ENCODE results near the gene CLK2. TPM values are rescaled to one million over a fixed set of nuclear protein-coding genes. Genes with fewer than 3 reads are reported as not detected.
"Not testable (repeated sequence)": the region's sequence is repeated elsewhere in the genome, so short reads cannot be mapped to it uniquely, and the experiment has no call there.

Gene CLK2
- total and polyA plus RNA-seq, 9 of the 15 experiments (the other 6 are each of a cell fraction or from before 2014, with no cell fraction given): 13.5 to 81.4 (median 39.6) TPM

GRCh38 chr1:155293086-155293749 lies 19.9 kb upstream of the CLK2 start:
- POLR2A ChIA-PET: interaction anchor here (1.1 to 1.3 kb wide), 2 partner anchors 9 to 12 kb away, joined by 3 to 5 read pairs; partner anchors contain the start of gene PKLR
- no TSS peak for BruUV-seq (replicated peaks)
- Histone ChIP-seq H3K9ac (ENCODE audit: insufficient read depth in 1 of 2, low read depth in 2 of 2, low read length in 2 of 2) (peak overlapping the region in 1 of 2 experiments; percentile 68; a peak in 1 of 4 replicates), H3K4me2 (ENCODE audit: insufficient read depth, low read length) (no peak overlapping the region), H3K27ac (ENCODE audit: extremely low read depth, low read depth, low read length) (no peak overlapping the region), H3K4me1 (replicated peaks in 1 of 2; ENCODE audit: control insufficient read depth in 2 of 2, insufficient read depth in 2 of 2, low read length in 2 of 2) (peaks cover 5 to 28% of the 10 kb centered on the region in 2 experiments; a peak in 4 of 5 replicates), H2AFZ (ENCODE audit: low read depth, low read length) (no peak overlapping the region), H3K79me2 (ENCODE audit: control insufficient read depth, insufficient read depth, low read length) (peaks cover 12% of the 10 kb centered on the region; the same call in 1 of the 3 replicates), H3K9me1 (ENCODE audit: control insufficient read depth, insufficient read depth, low read length) (no peaks in the 10 kb centered on the region), H3K36me3 (ENCODE audit: control insufficient read depth, insufficient read depth, low read length) (peaks cover 66% of the 10 kb centered on the region), H3K4me3 (no peak overlapping the region), H3K27me3 (ENCODE audit: control insufficient read depth in 2 of 2, insufficient read depth in 2 of 2, low read length in 2 of 2) (no peaks in the 10 kb centered on the region), H4K20me1 (replicated peaks; ENCODE audit: control insufficient read depth, insufficient read depth, low read length) (no peaks in the 10 kb centered on the region), H3K9me3 (replicated peaks; ENCODE audit: control insufficient read depth, insufficient read depth, low read depth, low read length) (no peaks in the 10 kb centered on the region)
- intact Hi-C loops (cut with micrococcal nuclease): no loop called here
- FAIRE-seq (no peak), DNase-seq (ENCODE audit: extremely low read depth in 1 of 4, low spot score in 3 of 4) (no peak), ATAC-seq (no peak)
- TF ChIP-seq RBFOX2 (IDR thresholded peaks at IDR 0.05; ENCODE audit: low read depth, low read length) (0 out of 2 replicates have a peak, but pooled peaks have one; percentile 15), FOXA3 (CRISPR knock-in tag; conservative IDR thresholded peaks at IDR 0.05 in 1 of 2, IDR thresholded peaks at IDR 0.05 in 1 of 2) (no peak), POLR2G (IDR thresholded peaks at IDR 0.05; ENCODE audit: low read depth, low read length) (0 out of 2 replicates have a peak, but pooled peaks have one; percentile 24)
- 87% methylated on average over 16 of the region's 17 CpGs for WGBS (ENCODE audit: insufficient coverage, low coverage, missing lambda C conversion rate)
- in situ Hi-C loops (cut with MboI): no loop called here
- CTCF ChIA-PET (ENCODE audit: low intra/inter-chr PET ratio): no interaction called here

GRCh38 chr1:155291006-155291405 lies 17.7 kb upstream of the CLK2 start:
- FAIRE-seq; H4K20me1 ChIP-seq (replicated peaks; ENCODE audit: control insufficient read depth, insufficient read depth, low read length); H3K4me3 ChIP-seq; intact Hi-C loops (cut with micrococcal nuclease); H3K79me2 ChIP-seq (ENCODE audit: control insufficient read depth, insufficient read depth, low read length); H3K9ac ChIP-seq (ENCODE audit: insufficient read depth in 1 of 2, low read depth in 2 of 2, low read length in 2 of 2); ATAC-seq; BruUV-seq (replicated peaks); H3K27ac ChIP-seq (ENCODE audit: extremely low read depth, low read depth, low read length); in situ Hi-C loops (cut with MboI); H3K27me3 ChIP-seq (ENCODE audit: control insufficient read depth in 2 of 2, insufficient read depth in 2 of 2, low read length in 2 of 2); H3K9me1 ChIP-seq (ENCODE audit: control insufficient read depth, insufficient read depth, low read length); H2AFZ ChIP-seq (ENCODE audit: low read depth, low read length); DNase-seq (ENCODE audit: extremely low read depth in 1 of 4, low spot score in 3 of 4); H3K4me2 ChIP-seq (ENCODE audit: insufficient read depth, low read length); H3K9me3 ChIP-seq (replicated peaks; ENCODE audit: control insufficient read depth, insufficient read depth, low read depth, low read length): not testable (repeated sequence)
- H3K36me3 ChIP-seq (ENCODE audit: control insufficient read depth, insufficient read depth, low read length): peaks cover 59% of the 10 kb centered on the region; the same call in 2 of the 3 replicates
- ChIA-PET POLR2A (interaction anchor here (0.8 kb wide), 1 partner anchor 13 kb away, joined by 3 read pairs; no protein-coding TSS in a partner anchor), CTCF (ENCODE audit: low intra/inter-chr PET ratio) (interaction anchor here (0.6 kb wide), 1 partner anchor 47 kb away, joined by 3 read pairs; no protein-coding TSS in a partner anchor)
- H3K4me1 ChIP-seq (replicated peaks in 1 of 2; ENCODE audit: control insufficient read depth in 2 of 2, insufficient read depth in 2 of 2, low read length in 2 of 2): peaks cover 0 to 27% of the 10 kb centered on the region in 2 experiments; a peak in 2 of 5 replicates
- WGBS (ENCODE audit: insufficient coverage, low coverage, missing lambda C conversion rate): 92% methylated on average over 10 of the region's 10 CpGs
